NCI-H2081 treated with DMSO at 0.1 percent for 48 hours (cell line): ENCODE results near the gene KIRREL3.

Experiments used
- DNase-seq: peaks from one replicate; lab custom pipeline; 2025; lab: John Stamatoyannopoulos, UW

Gene KIRREL3

GRCh38 chr11:126914941-126915340 lies 85.6 kb downstream of the KIRREL3 start:
- DNase-seq, result no peak

GRCh38 chr11:126914166-126914565 lies 86.4 kb downstream of the KIRREL3 start:
- no peak for DNase-seq

- DNase-seq, result no peak
Observed at GRCh38 chr11:126904520-126904919, 96.0 kb downstream of the KIRREL3 start.

GRCh38 chr11:126901783-126902182 lies 98.8 kb downstream of the KIRREL3 start:
- DNase-seq, result no peak

GRCh38 chr11:126899961-126900748 lies 100.4 kb downstream of the KIRREL3 start:
- DNase-seq, result no peak

- DNase-seq, result no peak
Observed at GRCh38 chr11:126898802-126899201, 101.8 kb downstream of the KIRREL3 start.

GRCh38 chr11:126897430-126897829 lies 103.1 kb downstream of the KIRREL3 start:
- no peak for DNase-seq

- DNase-seq, result no peak
Observed at GRCh38 chr11:126896025-126896424, 104.5 kb downstream of the KIRREL3 start.

- DNase-seq, result no peak
Observed at GRCh38 chr11:126893796-126894195, 106.8 kb downstream of the KIRREL3 start.

- no peak for DNase-seq
Observed at GRCh38 chr11:126892756-126893155, 107.8 kb downstream of the KIRREL3 start.

GRCh38 chr11:126891556-126892217 lies 108.9 kb downstream of the KIRREL3 start:
- DNase-seq, result no peak

GRCh38 chr11:126890561-126890960 lies 110.0 kb downstream of the KIRREL3 start:
- DNase-seq, result no peak

GRCh38 chr11:126888115-126888712 lies 112.4 kb downstream of the KIRREL3 start:
- DNase-seq, result no peak

- DNase-seq, result no peak
Observed at GRCh38 chr11:126886636-126887035, 113.9 kb downstream of the KIRREL3 start.

- no peak for DNase-seq
Observed at GRCh38 chr11:126886085-126886484, 114.5 kb downstream of the KIRREL3 start.

- DNase-seq, result no peak
Observed at GRCh38 chr11:126884594-126884993, 116.0 kb downstream of the KIRREL3 start.

GRCh38 chr11:126884192-126884591 lies 116.4 kb downstream of the KIRREL3 start:
- DNase-seq, result no peak

- peak; percentile 63 for DNase-seq
Observed at GRCh38 chr11:126880872-126881271, 119.7 kb downstream of the KIRREL3 start.

- no peak for DNase-seq
Observed at GRCh38 chr11:126879516-126879915, 121.1 kb downstream of the KIRREL3 start.

- no peak for DNase-seq
Observed at GRCh38 chr11:126878913-126879482, 121.6 kb downstream of the KIRREL3 start.

GRCh38 chr11:126874831-126875230 lies 125.7 kb downstream of the KIRREL3 start:
- no peak for DNase-seq

- no peak for DNase-seq
Observed at GRCh38 chr11:126874276-126874675, 126.3 kb downstream of the KIRREL3 start.

- no peak for DNase-seq
Observed at GRCh38 chr11:126871792-126872191, 128.8 kb downstream of the KIRREL3 start.
